HG02588 (cell line): ENCODE measurements around the gene KCNB1.

Experiments
- ATAC-seq: cut with Tn5 transposase; IDR thresholded peaks from one replicate; pipeline ENCODE4 v1.9.1; 2021; ENCODE audit warnings: mild to moderate bottlenecking, moderate library complexity; ENCODE audit not compliant: unreplicated experiment

The KCNB1 gene

GRCh38 chr20:49471397-49471796, 11.1 kb downstream of the KCNB1 start:
- no peak for ATAC-seq

GRCh38 chr20:49470922-49471321, 11.5 kb downstream of the KCNB1 start:
- ATAC-seq: no peak

- ATAC-seq: no peak
Observed at GRCh38 chr20:49469060-49469459, 13.4 kb downstream of the KCNB1 start.

GRCh38 chr20:49468412-49468811, 14.1 kb downstream of the KCNB1 start:
- ATAC-seq: no peak

- no peak for ATAC-seq
Observed at GRCh38 chr20:49466114-49466912, 16.2 kb downstream of the KCNB1 start.

- no peak for ATAC-seq
Observed at GRCh38 chr20:49464556-49464955, 17.9 kb downstream of the KCNB1 start.

GRCh38 chr20:49462626-49463025, 19.8 kb downstream of the KCNB1 start:
- no peak for ATAC-seq

GRCh38 chr20:49461894-49462620, 20.4 kb downstream of the KCNB1 start:
- ATAC-seq: no peak

- ATAC-seq: no peak
Observed at GRCh38 chr20:49460916-49461315, 21.6 kb downstream of the KCNB1 start.

- no peak for ATAC-seq
Observed at GRCh38 chr20:49460131-49460530, 22.3 kb downstream of the KCNB1 start.

GRCh38 chr20:49459684-49460083, 22.8 kb downstream of the KCNB1 start:
- ATAC-seq: no peak

- ATAC-seq: no peak
Observed at GRCh38 chr20:49457444-49457843, 25.0 kb downstream of the KCNB1 start.

GRCh38 chr20:49456646-49457045, 25.8 kb downstream of the KCNB1 start:
- no peak for ATAC-seq

- no peak for ATAC-seq
Observed at GRCh38 chr20:49455691-49456090, 26.8 kb downstream of the KCNB1 start.

- ATAC-seq: no peak
Observed at GRCh38 chr20:49452011-49452482, 30.4 kb downstream of the KCNB1 start.

- no peak for ATAC-seq
Observed at GRCh38 chr20:49450281-49450721, 32.2 kb downstream of the KCNB1 start.

GRCh38 chr20:49448917-49449316, 33.6 kb downstream of the KCNB1 start:
- ATAC-seq: no peak

- ATAC-seq: no peak
Observed at GRCh38 chr20:49447946-49448809, 34.3 kb downstream of the KCNB1 start.

GRCh38 chr20:49447364-49447763, 35.1 kb downstream of the KCNB1 start:
- ATAC-seq: no peak

- ATAC-seq: no peak
Observed at GRCh38 chr20:49446808-49447207, 35.7 kb downstream of the KCNB1 start.

- ATAC-seq: no peak
Observed at GRCh38 chr20:49446080-49446479, 36.4 kb downstream of the KCNB1 start.
